ENCODE results near the gene KRTAP3-1. TPM values are rescaled to one million over a fixed set of nuclear protein-coding genes. Genes with fewer than 3 reads are reported as not detected.
"Not testable (repeated sequence)": the region's sequence is repeated elsewhere in the genome, so short reads cannot be mapped to it uniquely, and the experiment has no call there.

Gene KRTAP3-1
- total RNA-seq, 1 experiment from 2014 or later, result not detected

DNA sequence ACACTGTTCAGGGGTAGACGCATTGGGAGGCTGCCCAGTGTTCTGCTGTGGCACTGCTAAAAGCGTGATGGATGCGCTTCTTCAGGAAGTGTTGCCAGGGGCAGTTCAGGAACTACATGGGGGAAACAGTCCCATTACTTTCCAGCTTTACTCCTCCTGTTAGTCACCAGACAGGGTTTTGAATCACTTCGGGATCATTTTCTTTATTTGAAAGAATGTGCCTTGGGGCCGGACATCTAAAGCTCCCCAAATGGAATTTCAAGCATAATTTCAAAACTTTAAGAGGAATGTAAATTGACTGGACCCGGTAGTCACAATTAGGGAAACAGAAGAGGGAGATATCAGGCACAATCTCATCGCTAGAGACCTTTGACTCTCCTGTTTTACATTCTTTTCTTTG is 39.5 kb upstream of the KRTAP3-1 start:
- Histone ChIP-seq H3K27ac (ENCODE audit: low read depth, low read length, poor library complexity, severe bottlenecking) (no peak overlapping the region), H3K4me1 (ENCODE audit: insufficient read depth, low read length, poor library complexity, severe bottlenecking) (no peaks in the 10 kb centered on the region), H3K9me3 (ENCODE audit: low read depth, low read length, poor library complexity, severe bottlenecking) (no peaks in the 10 kb centered on the region), H3K4me3 (ENCODE audit: low read depth, low read length, poor library complexity, severe bottlenecking) (no peak overlapping the region), H3K27me3 (replicated peaks; ENCODE audit: insufficient read depth, low read depth, low read length, poor library complexity) (no peaks in the 10 kb centered on the region), H3K36me3 (ENCODE audit: insufficient read depth, low read length, poor library complexity, severe bottlenecking) (no peaks in the 10 kb centered on the region)
- TF ChIP-seq EZH2 (IDR thresholded peaks at IDR 0.05; ENCODE audit: borderline replicate concordance, low read depth, low read length, poor library complexity, severe bottlenecking), result no peak
- TF ChIP-seq, protein P1, sequence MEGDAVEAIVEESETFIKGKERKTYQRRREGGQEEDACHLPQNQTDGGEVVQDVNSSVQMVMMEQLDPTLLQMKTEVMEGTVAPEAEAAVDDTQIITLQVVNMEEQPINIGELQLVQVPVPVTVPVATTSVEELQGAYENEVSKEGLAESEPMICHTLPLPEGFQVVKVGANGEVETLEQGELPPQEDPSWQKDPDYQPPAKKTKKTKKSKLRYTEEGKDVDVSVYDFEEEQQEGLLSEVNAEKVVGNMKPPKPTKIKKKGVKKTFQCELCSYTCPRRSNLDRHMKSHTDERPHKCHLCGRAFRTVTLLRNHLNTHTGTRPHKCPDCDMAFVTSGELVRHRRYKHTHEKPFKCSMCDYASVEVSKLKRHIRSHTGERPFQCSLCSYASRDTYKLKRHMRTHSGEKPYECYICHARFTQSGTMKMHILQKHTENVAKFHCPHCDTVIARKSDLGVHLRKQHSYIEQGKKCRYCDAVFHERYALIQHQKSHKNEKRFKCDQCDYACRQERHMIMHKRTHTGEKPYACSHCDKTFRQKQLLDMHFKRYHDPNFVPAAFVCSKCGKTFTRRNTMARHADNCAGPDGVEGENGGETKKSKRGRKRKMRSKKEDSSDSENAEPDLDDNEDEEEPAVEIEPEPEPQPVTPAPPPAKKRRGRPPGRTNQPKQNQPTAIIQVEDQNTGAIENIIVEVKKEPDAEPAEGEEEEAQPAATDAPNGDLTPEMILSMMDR (conservative IDR thresholded peaks at IDR 0.05; ENCODE audit: low read depth, low read length), result no peak
- intact Hi-C loops (cut with micrococcal nuclease; ENCODE audit: unreplicated experiment), result no loop called here
- no TSS peak for BruUV-seq (replicated peaks)
- CTCF ChIA-PET, result no interaction called here
- POLR2A ChIA-PET (ENCODE audit: low non-redundant PET), result no interaction called here
- DNase-seq (ENCODE audit: low spot score), result no peak

DNA sequence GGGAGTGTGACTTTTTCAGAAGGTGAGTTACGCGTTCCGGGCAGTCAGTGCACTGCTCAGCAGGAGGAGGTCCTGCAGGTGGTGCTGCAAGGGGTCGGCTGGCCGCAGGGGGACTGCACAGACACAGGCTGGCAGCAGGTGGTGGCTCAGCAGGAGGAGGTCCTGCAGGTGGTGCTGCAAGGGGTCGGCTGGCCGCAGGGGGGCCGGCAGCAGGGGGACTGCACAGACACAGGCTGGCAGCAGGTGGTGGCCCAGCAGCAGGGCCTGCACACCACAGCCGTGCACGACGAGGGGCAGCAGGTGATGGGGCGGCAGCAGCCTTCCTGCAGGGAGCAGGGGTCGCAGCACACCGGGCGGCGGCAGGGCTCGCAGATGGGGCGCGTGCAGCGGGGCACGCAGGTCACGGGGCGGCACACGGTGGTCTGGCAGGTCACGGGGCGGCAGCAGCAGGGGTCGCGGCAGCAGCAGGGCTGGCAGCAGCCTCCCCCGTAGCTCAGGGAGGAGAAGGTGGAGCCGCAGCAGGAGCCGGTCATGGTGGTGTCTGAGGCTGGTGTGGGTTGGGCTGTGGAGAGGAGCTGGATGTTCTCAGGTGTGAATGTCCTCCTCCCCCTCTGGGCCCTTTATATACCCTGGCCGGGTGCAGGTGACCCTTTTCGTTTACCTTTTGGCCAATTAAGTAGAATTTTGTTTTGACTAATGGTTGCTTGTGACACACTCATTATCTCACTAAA is 38.0 kb upstream of the KRTAP3-1 start, which contains the start of gene KRTAP2-1:
Gene KRTAP2-1, minus strand, starts transcription at position 582 of the 731 bp plus-strand sequence. Its CDS starts 49 bp downstream, at position 533.
- H3K4me3 ChIP-seq (ENCODE audit: low read depth, low read length, poor library complexity, severe bottlenecking); BruUV-seq (replicated peaks); H3K27ac ChIP-seq (ENCODE audit: low read depth, low read length, poor library complexity, severe bottlenecking); CTCF ChIA-PET; H3K9me3 ChIP-seq (ENCODE audit: low read depth, low read length, poor library complexity, severe bottlenecking); H3K27me3 ChIP-seq (replicated peaks; ENCODE audit: insufficient read depth, low read depth, low read length, poor library complexity); DNase-seq (ENCODE audit: low spot score); H3K4me1 ChIP-seq (ENCODE audit: insufficient read depth, low read length, poor library complexity, severe bottlenecking); H3K36me3 ChIP-seq (ENCODE audit: insufficient read depth, low read length, poor library complexity, severe bottlenecking); intact Hi-C loops (cut with micrococcal nuclease; ENCODE audit: unreplicated experiment): not testable (repeated sequence)
- POLR2A ChIA-PET (ENCODE audit: low non-redundant PET), result interaction anchor here (0.5 kb wide), 1 partner anchor 210 kb away, joined by 7 read pairs; no protein-coding TSS in a partner anchor

DNA sequence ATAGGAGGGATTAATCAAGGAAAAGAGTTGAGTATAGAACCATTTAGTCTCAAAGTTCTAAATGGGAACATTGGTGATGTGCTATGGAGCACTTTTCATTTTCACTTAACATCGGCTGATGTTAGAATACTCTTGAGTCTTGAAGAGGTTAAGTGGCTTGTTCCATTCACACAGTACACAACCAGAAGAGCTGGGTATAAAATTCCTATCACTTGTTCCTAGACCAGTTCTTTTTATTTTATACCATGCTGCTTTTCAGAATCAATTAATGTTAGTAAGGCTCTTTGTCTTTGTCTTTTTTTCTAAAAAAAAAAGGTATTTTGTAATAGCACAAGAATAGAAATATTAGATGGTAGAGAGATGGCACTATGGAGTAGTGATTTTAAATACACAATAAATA is 34.0 kb upstream of the KRTAP3-1 start:
- POLR2A ChIA-PET (ENCODE audit: low non-redundant PET), result no interaction called here
- Histone ChIP-seq H3K36me3 (ENCODE audit: insufficient read depth, low read length, poor library complexity, severe bottlenecking) (no peaks in the 10 kb centered on the region), H3K4me3 (ENCODE audit: low read depth, low read length, poor library complexity, severe bottlenecking) (no peak overlapping the region), H3K9me3 (ENCODE audit: low read depth, low read length, poor library complexity, severe bottlenecking) (no peaks in the 10 kb centered on the region), H3K27ac (ENCODE audit: low read depth, low read length, poor library complexity, severe bottlenecking) (no peak overlapping the region), H3K4me1 (ENCODE audit: insufficient read depth, low read length, poor library complexity, severe bottlenecking) (no peaks in the 10 kb centered on the region), H3K27me3 (replicated peaks; ENCODE audit: insufficient read depth, low read depth, low read length, poor library complexity) (no peaks in the 10 kb centered on the region)
- CTCF ChIA-PET, result no interaction called here
- BruUV-seq (replicated peaks), result no TSS peak
- DNase-seq (ENCODE audit: low spot score), result no peak
- intact Hi-C loops (cut with micrococcal nuclease; ENCODE audit: unreplicated experiment), result no loop called here
- TF ChIP-seq, protein P1 (conservative IDR thresholded peaks at IDR 0.05; ENCODE audit: low read depth, low read length), result no peak
- TF ChIP-seq EZH2 (IDR thresholded peaks at IDR 0.05; ENCODE audit: borderline replicate concordance, low read depth, low read length, poor library complexity, severe bottlenecking), result no peak

DNA sequence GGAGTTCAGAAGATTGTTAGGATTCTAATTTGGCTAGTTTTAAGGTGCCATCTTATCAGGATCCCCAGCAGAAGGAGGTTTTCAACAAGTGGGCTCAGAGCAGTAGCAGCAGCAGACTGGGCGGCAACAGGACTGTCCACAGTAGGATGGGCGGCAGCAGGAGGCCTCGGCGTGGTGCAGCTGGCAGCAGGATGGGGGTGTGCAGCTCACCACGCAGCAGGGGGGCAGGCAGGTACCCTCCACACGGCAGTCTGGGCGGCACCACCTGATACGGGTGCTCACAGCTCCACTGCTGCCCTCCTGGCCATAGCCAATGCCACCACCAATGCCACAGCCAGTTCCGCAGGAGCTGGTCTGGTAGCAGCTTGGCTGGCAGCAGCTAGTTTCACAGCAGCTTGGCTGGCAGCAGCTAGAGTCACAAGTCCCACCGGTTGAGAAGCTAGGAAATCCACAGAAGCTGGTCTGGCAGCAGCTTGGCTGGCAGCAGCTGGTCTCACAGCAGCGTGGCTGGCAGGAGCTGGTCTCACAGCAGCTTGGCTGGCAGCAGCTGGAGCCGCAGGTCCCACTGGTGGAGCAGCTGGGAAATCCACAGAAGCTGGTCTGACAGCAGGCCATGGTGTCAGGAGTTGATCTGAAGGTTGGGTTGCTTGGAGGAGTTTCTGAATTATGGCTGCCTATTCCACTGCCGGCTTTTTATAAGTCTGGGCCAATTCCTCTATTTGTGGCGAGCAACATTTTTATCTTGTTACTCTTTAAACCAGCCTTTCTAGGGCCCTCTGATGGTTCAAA is 32.0 kb upstream of the KRTAP3-1 start, which contains the start of gene KRTAP1-1:
Gene KRTAP1-1, minus strand, starts transcription at position 668 of the 789 bp plus-strand sequence. Its CDS starts 53 bp downstream, at position 615.
- H3K36me3 ChIP-seq (ENCODE audit: insufficient read depth, low read length, poor library complexity, severe bottlenecking); CTCF ChIA-PET; BruUV-seq (replicated peaks); H3K9me3 ChIP-seq (ENCODE audit: low read depth, low read length, poor library complexity, severe bottlenecking); H3K4me1 ChIP-seq (ENCODE audit: insufficient read depth, low read length, poor library complexity, severe bottlenecking); H3K4me3 ChIP-seq (ENCODE audit: low read depth, low read length, poor library complexity, severe bottlenecking); H3K27ac ChIP-seq (ENCODE audit: low read depth, low read length, poor library complexity, severe bottlenecking); DNase-seq (ENCODE audit: low spot score); H3K27me3 ChIP-seq (replicated peaks; ENCODE audit: insufficient read depth, low read depth, low read length, poor library complexity); POLR2A ChIA-PET (ENCODE audit: low non-redundant PET); intact Hi-C loops (cut with micrococcal nuclease; ENCODE audit: unreplicated experiment): not testable (repeated sequence)

Data from A673 (cell line).